Testis (tissue), 3 donors: ENCODE measurements around the gene SLC46A2. TPM values are rescaled to one million over a fixed set of nuclear protein-coding genes. Genes with fewer than 3 reads are reported as not detected.

Experiments used
- DNase-seq: peaks from one replicate; pipeline ENCODE4 v3.0.0-alpha.2; 2019
- H3K27ac ChIP-seq, 2 donors: fragments of 200-600 bp; sonication (generic); one replicate each; pipeline ENCODE4 v1.5.1; 2019
- H3K27me3 ChIP-seq: fragments of 200-600 bp; sonication (generic); one replicate; pipeline ENCODE4 v1.5.1; 2019
- H3K36me3 ChIP-seq: fragments of 200-600 bp; sonication (generic); one replicate; pipeline ENCODE4 v1.5.1; 2017; ENCODE audit warnings: low read depth; ENCODE audit errors: missing control alignments
- H3K4me1 ChIP-seq: fragments of 200-600 bp; sonication (generic); one replicate; pipeline ENCODE4 v1.5.1; 2019
- H3K4me3 ChIP-seq, 2 donors: fragments of 200-600 bp; sonication (generic); one replicate each; pipeline ENCODE4 v1.5.1; 2017 to 2019
- H3K9me3 ChIP-seq: fragments of 200-600 bp; sonication (generic); one replicate; pipeline ENCODE4 v1.5.1; 2017
- CTCF ChIP-seq, 3 experiments: fragments of 450-650 bp in 2 of 3; fragments of 200-600 bp in 1 of 3; sonication (generic) in 1 of 3; IDR thresholded peaks; one replicate each; pipeline ENCODE4 v1.5.1; 2016 to 2019; ENCODE audit warnings: antibody characterized with exemption in 3 of 3, mild to moderate bottlenecking in 2 of 3, moderate library complexity in 1 of 3
- POLR2A ChIP-seq: fragments of 450-650 bp; IDR thresholded peaks from one replicate; pipeline ENCODE4 v1.6.1; 2017; ENCODE audit warnings: antibody characterized with exemption, mild to moderate bottlenecking, moderate library complexity
- WGBS, 2 donors: methylation state at CpG; one replicate each; pipeline ENCODE4 v1.1.5; 2018; 5-methylcytosine and 5-hydroxymethylcytosine counted together
- intact Hi-C: fragments of 100-400 bp; cut with DNase I; formaldehyde crosslinking; loops from one replicate; pipeline ENCODE4 v1.15.1; 2023; ENCODE audit warnings: low total_unique reads
- polyA plus RNA-seq: library from polyadenylated mRNA; stranded (reverse); fragments of 350-450 nt; fragmentation: Illumina TruSeq; extraction: RNeasy Lipid Tissue Mini Kit (QIAGEN cat#74804); gene quantifications from one replicate; pipeline ENCODE4 v1.2.3, GENCODE V29; 2014; ENCODE audit warnings: low read depth, low replicate concordance; ENCODE audit not compliant: insufficient read depth
- total RNA-seq, 2 donors: library from RNA; depleted of rRNA; stranded (reverse); fragments of >200 nt; gene quantifications; one replicate each; pipeline ENCODE4 v1.2.3, GENCODE V29; 2016

The SLC46A2 gene
- total and polyA plus RNA-seq, 3 donors from 2014 or later: 1.4 to 2.4 (median 1.9) TPM

GRCh38 chr9:112869041-112869529, 21.6 kb downstream of the SLC46A2 start:
- TF ChIP-seq CTCF (IDR thresholded peaks at IDR 0.05): no peak
- no peak for TF ChIP-seq POLR2A
- 54 to 59% methylated on average over 8 of the region's 8 CpGs for WGBS, 2 donors
- intact Hi-C loops: no loop called here
- peak; percentile 50 for DNase-seq
- Histone ChIP-seq H3K9me3 (no peaks in the 10 kb centered on the region), H3K4me1 (peaks cover 14% of the 10 kb centered on the region), H3K4me3 (no peak overlapping the region), H3K36me3 (no peaks in the 10 kb centered on the region), H3K27ac (peak overlapping the region; percentile 3 to 51), H3K27me3 (no peaks in the 10 kb centered on the region)

GRCh38 chr9:112868461-112868860, 22.2 kb downstream of the SLC46A2 start:
- no peak for TF ChIP-seq CTCF (IDR thresholded peaks at IDR 0.05)
- TF ChIP-seq POLR2A: no peak
- H3K36me3 ChIP-seq: no peaks in the 10 kb centered on the region
- no peak overlapping the region for H3K4me3 ChIP-seq
- peaks cover 14% of the 10 kb centered on the region for H3K4me1 ChIP-seq
- WGBS, 2 donors: 69 to 89% methylated on average over 10 of the region's 10 CpGs
- no peaks in the 10 kb centered on the region for H3K9me3 ChIP-seq
- H3K27ac ChIP-seq: peak overlapping the region; percentile 51 to 73
- no peak for DNase-seq
- intact Hi-C loops: no loop called here
- no peaks in the 10 kb centered on the region for H3K27me3 ChIP-seq

- 33 to 49% methylated on average over 3 of the region's 3 CpGs for WGBS, 2 donors
- Histone ChIP-seq H3K27ac (peak overlapping the region; percentile 59 to 73), H3K36me3 (no peaks in the 10 kb centered on the region), H3K9me3 (no peaks in the 10 kb centered on the region), H3K4me3 (no peak overlapping the region), H3K4me1 (peaks cover 14% of the 10 kb centered on the region), H3K27me3 (no peaks in the 10 kb centered on the region)
- intact Hi-C loops: no loop called here
- DNase-seq: no peak
- TF ChIP-seq POLR2A (no peak), CTCF (IDR thresholded peaks at IDR 0.05) (no peak)
Observed at GRCh38 chr9:112867275-112867991, 23.2 kb downstream of the SLC46A2 start.

- peak overlapping the region; percentile 59 to 73 for H3K27ac ChIP-seq
- H3K27me3 ChIP-seq: no peaks in the 10 kb centered on the region
- H3K4me1 ChIP-seq: peaks cover 15% of the 10 kb centered on the region
- no peak for DNase-seq
- no peak for TF ChIP-seq CTCF (IDR thresholded peaks at IDR 0.05)
- TF ChIP-seq POLR2A: no peak
- H3K9me3 ChIP-seq: no peaks in the 10 kb centered on the region
- H3K36me3 ChIP-seq: no peaks in the 10 kb centered on the region
- WGBS, 2 donors: 90 to 92% methylated on average over 1 of the region's 1 CpG
- intact Hi-C loops: no loop called here
- H3K4me3 ChIP-seq: no peak overlapping the region
Observed at GRCh38 chr9:112866662-112867274, 23.9 kb downstream of the SLC46A2 start.
